A549 (cell line): ENCODE data around the gene CCDC85C. TPM values are rescaled to one million over a fixed set of nuclear protein-coding genes. Genes with fewer than 3 reads are reported as not detected.

Experiments
- ATAC-seq, 2 experiments: fragments of 200-7000 bp in 1 of 2; fragments of >200 bp in 1 of 2; cut with Nextera tagmentation in 1 of 2; cut with Tn5 transposase in 1 of 2; 3 replicates each; pipeline versions ENCODE4 v1.8.0 to v1.9.1; 2018 to 2020; ENCODE audit warnings: mild to moderate bottlenecking in 1 of 2, moderate library complexity in 1 of 2
- CTCF ChIA-PET: fragments of 300-600 bp; sonication (Branson Sonifier 250); formaldehyde crosslinking; extraction: SDS; loops from one replicate; lab custom pipeline; 2021; ENCODE audit warnings: antibody characterized with exemption, inconsistent platforms; lab: Yijun Ruan, JAX
- POLR2A ChIA-PET: fragments of 350-600 bp; formaldehyde crosslinking; extraction: SDS; loops from one replicate; lab custom pipeline; 2021; ENCODE audit warnings: antibody characterized with exemption, inconsistent platforms; lab: Yijun Ruan, JAX
- DNase-seq, 2 experiments: peaks; one replicate each; pipeline versions ENCODE4 v3.0.0 to v3.0.0-alpha.2; 2011 to 2016; ENCODE audit warnings: low read depth in 1 of 2, low spot score in 1 of 2
- FAIRE-seq: peaks from 2 replicates; lab custom pipeline; 2011; peaks lifted over from hg19 to GRCh38; lab: Jason Lieb, UNC
- H3K27ac ChIP-seq, 2 experiments: fragments of >200 bp; sonication (Bioruptor Twin); formaldehyde crosslinking; 3 replicates each; pipeline ENCODE4 v1.5.1; 2016 to 2017
- H3K4me1 ChIP-seq: fragments of >200 bp; sonication (Bioruptor Twin); formaldehyde crosslinking; 3 replicates; pipeline ENCODE4 v1.6.1; 2016
- H3K4me2 ChIP-seq: fragments of >200 bp; sonication (Bioruptor Twin); formaldehyde crosslinking; 3 replicates; pipeline ENCODE4 v1.6.1; 2016
- H3K4me3 ChIP-seq: fragments of >200 bp; sonication (Bioruptor Twin); formaldehyde crosslinking; 3 replicates; pipeline ENCODE4 v1.5.1; 2016
- H3K9me3 ChIP-seq: fragments of >200 bp; sonication (Bioruptor Twin); formaldehyde crosslinking; 3 replicates; pipeline ENCODE4 v1.6.1; 2016
- BHLHE40 ChIP-seq: IDR thresholded peaks from 2 replicates; pipeline ENCODE4 v1.6.1; 2012; ENCODE audit warnings: low read depth, low read length, inconsistent platforms
- CBX2 ChIP-seq: fragments of 200-600 bp; sonication (generic); IDR thresholded peaks from 2 replicates; pipeline ENCODE4 v1.6.1; 2016; ENCODE audit warnings: low read depth, mild to moderate bottlenecking, borderline replicate concordance
- CEBPB ChIP-seq, 2 experiments: fragments of >200 bp in 1 of 2; sonication (Bioruptor Twin) in 1 of 2; formaldehyde crosslinking in 1 of 2; IDR thresholded peaks; 2 replicates each; pipeline ENCODE4 v1.6.1; 2012 to 2016
- FOSB ChIP-seq: fragments of 250-450 bp; sonication (Bioruptor Pico); IDR thresholded peaks from 2 replicates; pipeline ENCODE4 v1.5.0; 2020; ENCODE audit warnings: mild to moderate bottlenecking, moderate library complexity
- GATA3 ChIP-seq: IDR thresholded peaks from 2 replicates; pipeline ENCODE4 v1.6.1; 2012; ENCODE audit warnings: borderline replicate concordance
- HEYL ChIP-seq: fragments of 250-450 bp; sonication (Bioruptor Pico); IDR thresholded peaks from 2 replicates; pipeline ENCODE4 v1.8.0; 2021; ENCODE audit warnings: mild to moderate bottlenecking, moderate library complexity
- HOXB13 ChIP-seq: fragments of 250-450 bp; sonication (Bioruptor Pico); IDR thresholded peaks from 2 replicates; pipeline ENCODE4 v1.5.0; 2020; ENCODE audit warnings: low read depth, mild to moderate bottlenecking, moderate library complexity
- JUN ChIP-seq, 2 experiments: fragments of >200 bp; sonication (Bioruptor Twin); formaldehyde crosslinking; IDR thresholded peaks; 2 replicates in 1 of 2; 3 replicates in 1 of 2; pipeline ENCODE4 v1.6.1; 2016 to 2017
- JUNB ChIP-seq: fragments of >200 bp; sonication (Bioruptor Twin); formaldehyde crosslinking; IDR thresholded peaks from 2 replicates; pipeline ENCODE4 v1.6.1; 2016
- KDM5A ChIP-seq: fragments of 200-600 bp; sonication (generic); IDR thresholded peaks from 2 replicates; pipeline ENCODE4 v1.6.1; 2016; ENCODE audit warnings: antibody characterized with exemption, mild to moderate bottlenecking
- MAFK ChIP-seq: fragments of 450-650 bp; IDR thresholded peaks from 2 replicates; pipeline ENCODE4 v1.6.1; 2014; ENCODE audit not compliant: partially characterized antibody
- MAZ ChIP-seq: fragments of 150-350 bp; IDR thresholded peaks from 2 replicates; pipeline ENCODE4 v1.6.1; 2014; ENCODE audit warnings: antibody characterized with exemption, low read depth, low read length, borderline replicate concordance
- MYC ChIP-seq: IDR thresholded peaks from 2 replicates; pipeline ENCODE4 v1.6.1; 2012; ENCODE audit warnings: mild to moderate bottlenecking, inconsistent platforms, low read length, improper control_type of control experiment, borderline replicate concordance
- NR3C1 ChIP-seq: fragments of >200 bp; sonication (Bioruptor Twin); formaldehyde crosslinking; IDR thresholded peaks from 3 replicates; pipeline ENCODE4 v1.6.1; 2017
- PHF8 ChIP-seq: fragments of 200-600 bp; sonication (generic); IDR thresholded peaks from 2 replicates; pipeline ENCODE4 v1.6.1; 2016; ENCODE audit warnings: low read depth, mild to moderate bottlenecking, antibody characterized with exemption, moderate library complexity, borderline replicate concordance
- POLR2AphosphoS2 ChIP-seq: conservative IDR thresholded peaks from 2 replicates; pipeline ENCODE4 v1.6.1; 2012; ENCODE audit warnings: low read length, improper control_type of control experiment, inconsistent platforms
- RAD21 ChIP-seq, 2 experiments: fragments of >200 bp in 1 of 2; sonication (Bioruptor Twin) in 1 of 2; formaldehyde crosslinking in 1 of 2; IDR thresholded peaks in 1 of 2; conservative IDR thresholded peaks in 1 of 2; 2 replicates in 1 of 2; 3 replicates in 1 of 2; pipeline ENCODE4 v1.6.1; 2012 to 2018; ENCODE audit warnings: inconsistent platforms in 1 of 2
- RARB ChIP-seq: fragments of 250-450 bp; sonication (Bioruptor Pico); IDR thresholded peaks from 2 replicates; pipeline ENCODE4 v1.8.0; 2021; ENCODE audit warnings: mild to moderate bottlenecking, moderate library complexity
- RCOR1 ChIP-seq: fragments of 150-350 bp; IDR thresholded peaks from 2 replicates; pipeline ENCODE4 v1.6.1; 2014; ENCODE audit warnings: antibody characterized with exemption, low read length, low read depth
- SREBF2 ChIP-seq: fragments of 450-650 bp; IDR thresholded peaks from 2 replicates; pipeline ENCODE4 v1.6.1; 2014; ENCODE audit warnings: mild to moderate bottlenecking, moderate library complexity
- TP53 ChIP-seq: fragments of 250-450 bp; sonication (Bioruptor Pico); IDR thresholded peaks from 2 replicates; pipeline ENCODE4 v1.5.0; 2021; ENCODE audit warnings: mild to moderate bottlenecking, moderate library complexity
- WGBS: methylation state at CpG from one replicate; pipeline ENCODE4 v1.1.6; 2017; ENCODE audit errors: missing lambda C conversion rate; 5-methylcytosine and 5-hydroxymethylcytosine counted together
- polyA plus RNA-seq, 4 experiments: library from polyadenylated mRNA; depleted of rRNA in 3 of 4; stranded (reverse); fragments of >200 nt; fragmentation: RNase III in 1 of 4; extraction: RNeasy Plus Mini Kit Qiagen cat#74134 plus additional on column Dnase treatment in 1 of 4; gene quantifications; 2 replicates in 3 of 4; 3 replicates in 1 of 4; pipeline ENCODE4 v1.2.3, GENCODE V29; 2011 to 2017
- TF ChIP-seq, protein P1 (sequence below): fragments of 450-650 bp; IDR thresholded peaks from 2 replicates; pipeline ENCODE4 v1.6.1; 2014; ENCODE audit warnings: antibody characterized with exemption
- TF ChIP-seq, protein P2 (sequence below): fragments of 250-450 bp; sonication (Bioruptor Pico); IDR thresholded peaks from 2 replicates; pipeline ENCODE4 v1.5.0; 2021; ENCODE audit warnings: mild to moderate bottlenecking, moderate library complexity, borderline replicate concordance
- TF ChIP-seq, protein P3 (sequence below): fragments of 250-450 bp; sonication (Bioruptor Pico); IDR thresholded peaks from 2 replicates; pipeline ENCODE4 v1.5.0; 2020; ENCODE audit warnings: low read depth, mild to moderate bottlenecking, moderate library complexity
- TF ChIP-seq, protein P4 (sequence below): fragments of >200 bp; sonication (Bioruptor Twin); formaldehyde crosslinking; IDR thresholded peaks from 3 replicates; pipeline ENCODE4 v1.5.1; 2016
- TF ChIP-seq, protein P5 (sequence below): IDR thresholded peaks from 2 replicates; pipeline ENCODE4 v1.6.1; 2012

CCDC85C gene
- polyA plus RNA-seq, 2 of the 4 experiments (the other 2 are of a cell fraction), result 11.4 to 31.4 TPM

DNA sequence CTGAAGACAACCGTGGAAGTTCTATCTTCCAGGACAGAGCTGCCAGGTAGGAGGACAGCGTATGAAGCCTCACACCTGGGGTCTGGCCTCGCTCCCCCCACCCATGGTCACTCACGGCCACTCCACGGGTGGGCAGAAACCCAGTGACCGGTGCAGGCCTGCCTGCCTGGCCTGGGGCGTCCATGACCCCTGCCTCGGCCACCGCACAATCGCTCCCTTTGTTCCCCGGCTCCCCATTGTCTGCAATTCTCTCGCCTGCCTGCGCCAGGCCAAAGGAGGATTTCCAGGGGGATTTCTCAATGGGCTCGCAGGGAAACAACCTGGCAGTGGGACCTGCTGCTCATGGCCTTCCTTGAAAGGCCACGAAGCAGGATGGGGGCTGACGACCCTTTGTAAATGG lies 22.6 kb downstream of the CCDC85C start:
- no peak for FAIRE-seq

DNA sequence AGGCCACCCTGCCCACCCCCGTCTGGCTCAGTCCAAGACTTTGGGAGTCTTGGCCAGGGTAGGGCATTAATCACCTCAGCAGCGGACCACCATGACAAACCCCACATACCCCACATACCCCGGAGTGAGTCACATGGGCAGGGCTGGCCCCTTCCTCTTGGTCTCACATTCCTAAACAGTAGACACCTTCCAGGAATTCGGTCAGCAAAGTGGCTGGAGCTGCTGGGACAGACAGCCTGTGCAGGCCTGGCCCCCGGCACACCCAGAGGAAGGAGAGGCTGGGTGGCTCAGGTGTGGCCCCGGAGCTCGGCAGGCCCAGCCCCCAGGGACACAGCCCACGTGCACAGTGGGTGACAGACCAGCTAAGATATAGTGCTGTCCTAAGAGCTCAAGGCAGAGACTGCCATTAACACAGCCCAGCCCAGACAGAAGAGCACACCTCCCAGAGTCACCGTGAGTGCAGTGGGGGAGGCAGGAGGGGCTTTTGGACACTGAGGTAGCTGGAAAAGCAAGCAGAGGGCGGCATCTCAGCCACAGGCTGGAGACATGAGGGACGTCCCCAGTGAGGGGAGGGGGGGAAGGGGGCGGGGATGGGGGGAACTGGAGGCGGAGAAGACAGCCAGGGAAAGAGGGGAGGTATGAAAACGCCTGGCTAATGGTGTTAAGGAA lies 24.0 kb downstream of the CCDC85C start:
- ATAC-seq (peak; percentile 48 to 76), DNase-seq (peak; percentile 75 to 89), FAIRE-seq (no peak)
- POLR2A ChIA-PET, result interaction anchor here (1.1 to 1.3 kb wide), 3 partner anchors 23 to 30 kb away, joined by 3 to 6 read pairs (median 3); partner anchors contain the start of gene CCDC85C
- 3% methylated on average over 6 of the region's 14 CpGs for WGBS
- Histone ChIP-seq H3K4me1 (peaks cover 74% of the 10 kb centered on the region), H3K4me2 (peak overlapping the region; percentile 80), H3K27ac (peak overlapping the region; percentile 78 to 92), H3K9me3 (no peaks in the 10 kb centered on the region), H3K4me3 (peak overlapping the region; percentile 13; the same call in 1 of the 3 replicates)
- CTCF ChIA-PET, result interaction anchor here (0.9 to 2.8 kb wide), 10 partner anchors 15 to 306 kb away, joined by 3 to 14 read pairs (median 4); no protein-coding TSS in a partner anchor
- TF ChIP-seq BHLHE40 (peak; percentile 24; the same call in 1 of the 2 replicates), MAZ (no peak), MAFK (no peak), CBX2 (no peak), JUNB (peak; percentile 71; the same call in 1 of the 2 replicates), JUN (IDR thresholded peaks at IDR 0.05) (peak in 1 of 2 experiments; percentile 79; a peak in 2 of 5 replicates), RAD21 (conservative IDR thresholded peaks at IDR 0.05 in 1 of 2, IDR thresholded peaks at IDR 0.05 in 1 of 2) (peak; percentile 15 to 19; a peak in 1 of 5 replicates), CEBPB (IDR thresholded peaks at IDR 0.05) (no peak), SREBF2 (no peak), TP53 (CRISPR knock-in tag) (no peak), MYC (no peak), FOSB (no peak), KDM5A (no peak), HOXB13 (CRISPR knock-in tag) (no peak), RCOR1 (no peak), POLR2AphosphoS2 (no peak), GATA3 (peak; percentile 94), RARB (no peak)
- TF ChIP-seq, protein P1, sequence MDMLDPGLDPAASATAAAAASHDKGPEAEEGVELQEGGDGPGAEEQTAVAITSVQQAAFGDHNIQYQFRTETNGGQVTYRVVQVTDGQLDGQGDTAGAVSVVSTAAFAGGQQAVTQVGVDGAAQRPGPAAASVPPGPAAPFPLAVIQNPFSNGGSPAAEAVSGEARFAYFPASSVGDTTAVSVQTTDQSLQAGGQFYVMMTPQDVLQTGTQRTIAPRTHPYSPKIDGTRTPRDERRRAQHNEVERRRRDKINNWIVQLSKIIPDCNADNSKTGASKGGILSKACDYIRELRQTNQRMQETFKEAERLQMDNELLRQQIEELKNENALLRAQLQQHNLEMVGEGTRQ, result peak; percentile 60
- TF ChIP-seq, protein P2, sequence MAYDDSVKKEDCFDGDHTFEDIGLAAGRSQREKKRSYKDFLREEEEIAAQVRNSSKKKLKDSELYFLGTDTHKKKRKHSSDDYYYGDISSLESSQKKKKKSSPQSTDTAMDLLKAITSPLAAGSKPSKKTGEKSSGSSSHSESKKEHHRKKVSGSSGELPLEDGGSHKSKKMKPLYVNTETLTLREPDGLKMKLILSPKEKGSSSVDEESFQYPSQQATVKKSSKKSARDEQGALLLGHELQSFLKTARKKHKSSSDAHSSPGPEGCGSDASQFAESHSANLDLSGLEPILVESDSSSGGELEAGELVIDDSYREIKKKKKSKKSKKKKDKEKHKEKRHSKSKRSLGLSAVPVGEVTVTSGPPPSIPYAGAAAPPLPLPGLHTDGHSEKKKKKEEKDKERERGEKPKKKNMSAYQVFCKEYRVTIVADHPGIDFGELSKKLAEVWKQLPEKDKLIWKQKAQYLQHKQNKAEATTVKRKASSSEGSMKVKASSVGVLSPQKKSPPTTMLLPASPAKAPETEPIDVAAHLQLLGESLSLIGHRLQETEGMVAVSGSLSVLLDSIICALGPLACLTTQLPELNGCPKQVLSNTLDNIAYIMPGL (CRISPR knock-in tag), result no peak
- TF ChIP-seq, protein P3, sequence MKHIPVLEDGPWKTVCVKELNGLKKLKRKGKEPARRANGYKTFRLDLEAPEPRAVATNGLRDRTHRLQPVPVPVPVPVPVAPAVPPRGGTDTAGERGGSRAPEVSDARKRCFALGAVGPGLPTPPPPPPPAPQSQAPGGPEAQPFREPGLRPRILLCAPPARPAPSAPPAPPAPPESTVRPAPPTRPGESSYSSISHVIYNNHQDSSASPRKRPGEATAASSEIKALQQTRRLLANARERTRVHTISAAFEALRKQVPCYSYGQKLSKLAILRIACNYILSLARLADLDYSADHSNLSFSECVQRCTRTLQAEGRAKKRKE (CRISPR knock-in tag), result no peak
- TF ChIP-seq, protein P4, sequence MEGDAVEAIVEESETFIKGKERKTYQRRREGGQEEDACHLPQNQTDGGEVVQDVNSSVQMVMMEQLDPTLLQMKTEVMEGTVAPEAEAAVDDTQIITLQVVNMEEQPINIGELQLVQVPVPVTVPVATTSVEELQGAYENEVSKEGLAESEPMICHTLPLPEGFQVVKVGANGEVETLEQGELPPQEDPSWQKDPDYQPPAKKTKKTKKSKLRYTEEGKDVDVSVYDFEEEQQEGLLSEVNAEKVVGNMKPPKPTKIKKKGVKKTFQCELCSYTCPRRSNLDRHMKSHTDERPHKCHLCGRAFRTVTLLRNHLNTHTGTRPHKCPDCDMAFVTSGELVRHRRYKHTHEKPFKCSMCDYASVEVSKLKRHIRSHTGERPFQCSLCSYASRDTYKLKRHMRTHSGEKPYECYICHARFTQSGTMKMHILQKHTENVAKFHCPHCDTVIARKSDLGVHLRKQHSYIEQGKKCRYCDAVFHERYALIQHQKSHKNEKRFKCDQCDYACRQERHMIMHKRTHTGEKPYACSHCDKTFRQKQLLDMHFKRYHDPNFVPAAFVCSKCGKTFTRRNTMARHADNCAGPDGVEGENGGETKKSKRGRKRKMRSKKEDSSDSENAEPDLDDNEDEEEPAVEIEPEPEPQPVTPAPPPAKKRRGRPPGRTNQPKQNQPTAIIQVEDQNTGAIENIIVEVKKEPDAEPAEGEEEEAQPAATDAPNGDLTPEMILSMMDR, result no peak
- TF ChIP-seq, protein P5, sequence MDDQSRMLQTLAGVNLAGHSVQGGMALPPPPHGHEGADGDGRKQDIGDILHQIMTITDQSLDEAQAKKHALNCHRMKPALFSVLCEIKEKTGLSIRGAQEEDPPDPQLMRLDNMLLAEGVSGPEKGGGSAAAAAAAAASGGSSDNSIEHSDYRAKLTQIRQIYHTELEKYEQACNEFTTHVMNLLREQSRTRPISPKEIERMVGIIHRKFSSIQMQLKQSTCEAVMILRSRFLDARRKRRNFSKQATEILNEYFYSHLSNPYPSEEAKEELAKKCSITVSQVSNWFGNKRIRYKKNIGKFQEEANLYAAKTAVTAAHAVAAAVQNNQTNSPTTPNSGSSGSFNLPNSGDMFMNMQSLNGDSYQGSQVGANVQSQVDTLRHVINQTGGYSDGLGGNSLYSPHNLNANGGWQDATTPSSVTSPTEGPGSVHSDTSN, result peak; percentile 73

More for the DNA sequence above, 22.6 kb downstream of the CCDC85C start:
- CTCF ChIA-PET, result interaction anchor here (0.6 to 2.8 kb wide), 4 partner anchors 13 to 56 kb away, joined by 3 to 9 read pairs (median 3); no protein-coding TSS in a partner anchor
- peaks cover 65% of the 10 kb centered on the region for H3K4me1 ChIP-seq
- TF ChIP-seq, protein P2 (CRISPR knock-in tag), result no peak
- TF ChIP-seq PHF8, result no peak
- no peak for TF ChIP-seq CEBPB (IDR thresholded peaks at IDR 0.05)
- no peak for TF ChIP-seq HEYL (CRISPR knock-in tag)
- TF ChIP-seq MAZ, result no peak
- TF ChIP-seq CBX2, result no peak
- TF ChIP-seq JUN (IDR thresholded peaks at IDR 0.05), result no peak
- TF ChIP-seq MAFK, result no peak
- TF ChIP-seq GATA3, result no peak
- no peak for TF ChIP-seq NR3C1
- H3K4me3 ChIP-seq, result no peak overlapping the region
- peak overlapping the region; percentile 78 to 92 for H3K27ac ChIP-seq
- POLR2A ChIA-PET, result no interaction called here
- no peaks in the 10 kb centered on the region for H3K9me3 ChIP-seq
- DNase-seq (no peak), ATAC-seq (no peak)
- 92% methylated on average over 12 of the region's 16 CpGs for WGBS
- H3K4me2 ChIP-seq, result peak overlapping the region; percentile 80
